GM18511 (cell line): ENCODE data around the gene RERE.
"Not testable (repeated sequence)": the region's sequence is repeated elsewhere in the genome, so short reads cannot be mapped to it uniquely, and the experiment has no call there.

Experiments used
- ATAC-seq: cut with Tn5 transposase; IDR thresholded peaks from one replicate; pipeline ENCODE4 v1.9.1; 2021; ENCODE audit warnings: mild to moderate bottlenecking, moderate library complexity; ENCODE audit not compliant: unreplicated experiment

The RERE gene

DNA sequence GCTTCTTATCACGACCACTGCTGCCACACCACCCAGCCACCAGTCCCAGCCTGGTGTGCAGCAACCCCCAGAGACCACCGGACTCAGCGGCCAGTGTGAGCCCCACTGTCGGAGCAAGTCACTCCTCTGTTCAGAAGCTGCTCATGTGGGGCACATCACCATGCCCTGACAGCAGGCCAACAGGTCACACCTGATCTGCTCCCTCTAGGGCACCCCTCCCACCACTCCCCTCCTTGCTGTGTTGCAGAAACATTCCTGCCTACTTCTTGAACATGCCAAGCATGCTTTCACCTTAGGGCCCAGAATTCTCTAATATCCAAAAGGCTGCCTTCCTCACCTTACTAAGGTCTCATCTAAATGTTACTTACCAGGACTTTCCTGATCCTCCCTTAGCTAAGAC lies 353.1 kb downstream of the RERE start:
- no peak for ATAC-seq

GRCh38 chr1:8463144-8463927 lies 354.1 kb downstream of the RERE start:
- no peak for ATAC-seq

DNA sequence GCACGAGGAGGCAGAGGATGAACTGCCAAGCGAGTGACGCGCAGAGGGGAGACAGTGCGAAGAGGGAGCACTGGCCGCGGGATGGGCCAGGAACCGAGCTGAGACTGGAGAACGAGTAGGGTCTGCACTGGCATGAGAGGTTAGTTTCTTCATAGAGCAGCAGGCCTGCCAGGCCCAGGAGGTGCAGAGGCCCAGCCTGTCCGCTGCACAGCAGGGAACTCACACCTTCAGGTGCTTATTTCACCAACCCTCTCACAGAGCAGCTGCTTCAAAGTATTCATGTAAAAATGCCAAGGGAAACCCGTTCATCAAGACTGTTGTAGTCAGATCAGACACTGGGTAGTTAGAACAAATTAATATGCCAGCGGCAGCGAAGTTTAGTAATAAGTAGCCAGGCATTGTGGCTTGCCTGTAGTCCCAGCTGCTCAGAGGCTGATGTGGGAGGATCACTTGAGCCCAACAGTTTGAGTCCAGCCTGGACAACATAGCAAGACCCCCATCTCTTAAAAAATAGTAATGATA lies 355.0 kb downstream of the RERE start:
- no peak for ATAC-seq

DNA sequence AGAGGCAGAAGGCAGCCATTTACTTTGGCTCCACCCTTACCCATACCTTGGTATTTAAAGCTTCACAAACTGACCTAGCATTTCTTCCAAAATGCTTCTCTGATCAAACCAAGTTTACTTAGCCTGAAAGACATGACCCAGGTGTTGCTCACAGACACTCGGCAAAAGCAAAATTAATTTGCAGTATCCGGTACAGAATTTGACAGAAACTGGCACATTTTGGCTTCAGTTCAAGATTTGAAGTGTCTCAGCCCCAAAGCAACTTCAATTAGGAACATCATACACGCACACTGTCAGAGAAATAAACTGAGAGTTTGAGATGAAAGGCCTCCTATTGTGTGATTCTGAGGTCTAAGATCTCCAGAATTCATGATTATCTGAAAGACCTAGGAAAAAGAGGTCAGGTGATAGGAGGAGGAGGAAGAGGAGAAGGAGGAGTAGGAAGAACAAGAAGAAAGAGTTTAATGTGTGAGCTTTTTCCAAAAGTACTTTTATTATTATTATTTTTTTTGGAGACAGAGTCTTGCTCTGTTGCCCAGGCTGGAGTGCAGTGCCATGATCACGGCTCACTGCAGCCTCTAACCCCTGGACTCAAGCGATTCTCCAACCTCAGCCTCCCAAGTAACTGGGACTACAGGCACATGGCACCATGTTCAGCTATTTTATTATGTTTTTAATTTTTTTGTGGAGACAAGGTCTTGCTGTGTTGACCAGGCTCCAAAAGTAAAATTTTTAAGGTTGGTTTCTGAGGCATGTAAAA lies 355.9 kb downstream of the RERE start:
- ATAC-seq = no peak

GRCh38 chr1:8460784-8461183 lies 356.7 kb downstream of the RERE start:
- ATAC-seq = no peak

DNA sequence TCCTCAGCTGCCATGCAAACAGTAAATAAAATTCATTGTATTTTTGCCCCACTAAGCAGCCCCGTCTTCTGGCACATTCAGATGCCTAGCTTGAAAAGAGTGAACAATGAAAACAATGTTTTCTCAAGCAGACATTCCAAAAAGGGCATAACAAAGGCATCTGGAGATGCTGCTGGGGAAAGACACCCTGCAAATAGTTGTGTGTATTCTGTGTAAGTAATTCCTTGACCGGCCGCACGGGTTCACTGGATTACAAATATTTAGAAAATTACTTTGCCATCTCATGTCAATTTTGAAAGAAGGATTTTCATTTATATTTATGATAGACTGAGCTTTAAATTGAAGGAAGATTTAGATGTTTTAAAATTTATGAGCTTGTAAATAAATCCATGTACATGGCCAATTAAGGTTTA lies 357.3 kb downstream of the RERE start:
- no peak for ATAC-seq

DNA sequence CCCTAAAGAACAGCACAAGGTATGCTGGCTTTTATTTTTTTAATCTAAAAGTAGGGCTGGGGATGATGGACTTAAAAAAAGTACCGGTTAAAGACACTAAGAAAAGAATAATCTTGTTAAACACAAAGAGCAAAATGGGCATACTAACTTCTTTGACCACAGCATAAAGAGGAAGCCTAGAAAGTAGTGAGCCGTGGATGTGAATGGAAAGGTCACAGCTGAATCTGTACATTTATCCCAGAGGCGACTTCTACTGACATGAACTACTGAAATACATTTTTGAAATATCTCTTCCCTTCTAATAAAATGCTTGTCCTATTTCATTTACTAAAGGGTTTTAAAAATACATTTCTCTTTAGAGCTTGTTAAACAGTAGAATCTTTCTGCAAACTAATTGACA lies 358.8 kb downstream of the RERE start:
- ATAC-seq = no peak

- no peak for ATAC-seq
Measured at GRCh38 chr1:8457760-8458381, 359.6 kb downstream of the RERE start.

DNA sequence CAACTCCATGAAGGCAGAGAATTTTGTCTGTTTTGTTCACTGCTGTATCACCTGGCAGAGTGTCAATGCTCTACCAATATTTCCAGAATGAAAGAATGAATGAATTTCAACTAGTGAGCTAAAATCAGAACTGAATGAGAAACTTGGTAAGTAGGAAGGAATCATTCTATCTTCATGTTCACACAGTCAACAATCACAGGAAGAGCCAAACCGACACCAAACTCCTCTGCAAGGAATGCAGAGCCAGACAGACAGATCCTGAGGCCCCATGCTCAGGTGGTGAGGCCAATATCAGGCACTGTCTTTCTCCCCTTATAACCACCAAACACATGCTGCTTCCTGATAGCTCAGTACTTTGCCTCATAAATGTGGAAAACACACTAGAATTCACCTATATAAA lies 360.4 kb downstream of the RERE start:
- ATAC-seq = no peak

- ATAC-seq = no peak
Measured at GRCh38 chr1:8456308-8456912, 361.0 kb downstream of the RERE start.

DNA sequence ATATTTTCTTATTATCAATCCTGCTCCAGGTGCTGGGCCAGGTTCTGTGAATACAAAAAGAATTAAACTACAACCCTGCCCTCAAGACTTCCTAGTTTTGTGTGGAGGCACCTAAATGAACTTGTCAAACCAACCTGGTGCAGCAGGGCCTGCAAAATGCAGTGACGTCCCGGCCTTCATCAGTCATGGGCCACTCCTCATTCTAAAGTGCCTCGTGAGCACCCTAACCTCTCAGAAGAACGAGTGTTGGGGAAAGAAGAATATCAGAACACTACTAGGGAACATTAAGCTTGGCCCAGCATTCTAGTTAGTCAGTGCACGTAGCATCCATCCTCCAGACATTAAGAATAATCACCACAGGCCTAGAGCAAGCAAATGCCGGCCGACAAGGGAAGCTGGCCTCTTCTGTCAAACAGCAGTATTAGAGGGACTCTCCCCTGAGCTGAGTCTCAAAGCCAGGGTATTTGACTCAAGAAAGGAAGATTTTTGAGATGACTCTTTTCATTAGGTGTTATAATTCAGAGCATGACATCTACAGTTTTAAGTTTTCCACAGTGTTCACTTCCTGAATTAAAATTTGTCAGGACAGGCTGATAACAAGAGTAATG lies 361.6 kb downstream of the RERE start:
- no peak for ATAC-seq

DNA sequence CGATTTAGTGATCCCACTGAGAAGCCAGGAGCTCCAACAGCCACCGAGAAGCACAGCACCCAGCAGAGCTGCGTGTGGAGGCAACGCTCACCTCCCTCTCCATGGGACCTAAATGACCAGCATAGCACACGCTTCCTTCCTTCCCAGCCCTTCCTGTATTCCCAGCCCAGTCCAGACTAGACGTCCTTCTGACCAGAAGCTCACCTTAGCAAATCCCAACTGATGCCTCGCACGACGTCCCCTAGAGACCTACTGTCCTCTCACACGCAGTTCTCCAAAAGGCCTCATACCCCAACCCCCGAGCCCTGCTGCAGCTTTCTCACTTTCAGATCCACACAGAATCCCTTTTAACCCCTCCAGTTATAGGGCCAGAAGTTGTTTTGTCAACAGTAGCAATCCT lies 367.1 kb downstream of the RERE start:
- no peak for ATAC-seq

DNA sequence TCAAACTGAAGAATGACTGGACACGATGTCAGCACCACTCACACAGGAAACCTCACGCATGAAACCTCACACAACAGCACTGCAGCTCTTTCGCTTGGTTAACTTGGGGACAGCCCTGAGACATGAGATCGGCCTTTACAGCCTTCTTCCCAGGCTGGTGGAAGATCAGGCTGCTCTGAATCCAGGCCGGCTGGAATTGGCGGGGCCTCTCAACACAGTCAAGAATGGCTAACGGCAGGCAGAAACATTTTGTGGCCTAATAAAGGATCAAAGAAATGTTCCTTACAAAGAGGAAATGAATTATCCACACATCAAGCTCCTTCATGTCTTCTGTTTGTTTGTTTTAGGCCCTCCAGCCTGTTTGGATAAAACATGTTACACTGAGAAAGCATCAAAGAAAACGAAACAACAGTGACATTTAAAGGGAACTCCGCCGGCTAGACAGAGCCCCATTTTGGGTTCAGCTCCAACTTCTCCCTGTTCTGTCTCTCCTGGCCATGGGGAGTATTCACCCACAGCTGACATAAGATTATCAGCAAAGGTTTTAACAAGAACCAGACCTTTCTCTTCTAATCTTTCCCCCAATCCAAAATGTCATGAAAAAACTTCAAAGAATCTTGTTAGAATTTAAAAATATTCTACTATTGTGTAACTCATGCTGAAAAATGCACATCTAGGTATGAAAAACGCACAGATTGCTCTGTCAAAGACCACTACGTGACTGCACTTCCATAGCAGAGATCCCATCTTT lies 368.4 kb downstream of the RERE start:
- no peak for ATAC-seq

DNA sequence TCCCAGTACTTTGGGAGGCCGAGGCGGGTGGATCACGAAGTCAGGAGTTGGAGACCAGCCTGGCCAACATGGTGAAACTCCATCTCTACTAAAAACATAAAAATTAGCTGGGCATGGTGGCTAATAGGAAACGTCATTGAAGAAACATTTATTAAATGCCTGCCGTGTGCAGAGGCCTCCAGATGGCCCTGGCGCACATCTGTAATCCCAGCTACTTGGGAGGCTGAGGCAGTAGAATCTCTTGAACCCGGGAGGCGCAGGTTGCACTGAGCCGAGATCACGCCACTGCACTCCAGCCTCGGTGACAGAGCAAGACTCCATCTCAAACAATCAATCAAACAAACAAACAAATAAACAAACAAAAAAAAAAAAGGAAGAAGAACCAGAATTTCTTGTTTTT lies 368.9 kb downstream of the RERE start:
- not testable (repeated sequence) for ATAC-seq

DNA sequence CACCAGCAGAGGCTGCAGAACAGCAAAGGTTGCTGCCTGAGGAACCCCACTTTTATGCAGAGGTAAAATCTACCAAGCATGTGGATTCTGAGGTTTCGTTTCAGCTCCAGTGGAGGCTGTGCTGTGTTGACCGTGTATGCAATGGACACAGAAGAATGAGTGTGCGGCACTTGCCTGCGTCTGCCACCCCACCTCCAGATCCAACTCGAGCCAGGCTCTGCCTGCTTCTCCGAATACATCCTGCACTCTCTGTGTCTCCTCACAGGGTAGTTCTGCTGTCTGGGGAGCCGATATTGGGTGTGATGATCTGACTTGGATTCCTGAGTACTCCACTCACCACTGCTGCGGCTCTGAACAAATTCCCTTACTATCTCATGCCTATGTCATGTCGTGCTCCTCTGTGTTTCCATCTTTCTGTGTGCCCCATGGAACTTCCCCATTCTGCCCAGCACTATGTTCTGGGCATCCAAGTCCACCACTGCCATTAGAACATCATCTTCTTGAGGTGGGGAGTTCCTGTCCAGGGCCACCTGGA lies 369.8 kb downstream of the RERE start:
- no peak for ATAC-seq

DNA sequence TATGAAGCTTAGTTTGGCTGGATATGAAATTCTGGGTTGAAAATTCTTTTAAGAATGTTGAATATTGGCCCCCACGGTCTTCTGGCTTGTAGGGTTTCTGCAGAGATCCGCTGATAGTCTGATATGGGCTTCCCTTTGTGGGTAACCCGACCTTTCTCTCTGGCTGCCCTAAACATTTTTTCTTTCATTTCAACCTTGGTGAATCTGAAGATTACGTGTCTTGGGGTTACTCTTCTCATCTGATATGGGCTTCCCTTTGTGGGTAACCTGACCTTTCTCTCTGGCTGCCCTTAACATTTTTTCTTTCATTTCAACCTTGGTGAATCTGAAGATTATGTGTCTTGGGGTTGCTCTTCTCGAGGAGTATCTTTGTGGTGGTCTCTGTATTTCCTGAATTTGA lies 371.3 kb downstream of the RERE start:
- ATAC-seq = not testable (repeated sequence)

GRCh38 chr1:8443558-8444194 lies 373.8 kb downstream of the RERE start:
- ATAC-seq = no peak

DNA sequence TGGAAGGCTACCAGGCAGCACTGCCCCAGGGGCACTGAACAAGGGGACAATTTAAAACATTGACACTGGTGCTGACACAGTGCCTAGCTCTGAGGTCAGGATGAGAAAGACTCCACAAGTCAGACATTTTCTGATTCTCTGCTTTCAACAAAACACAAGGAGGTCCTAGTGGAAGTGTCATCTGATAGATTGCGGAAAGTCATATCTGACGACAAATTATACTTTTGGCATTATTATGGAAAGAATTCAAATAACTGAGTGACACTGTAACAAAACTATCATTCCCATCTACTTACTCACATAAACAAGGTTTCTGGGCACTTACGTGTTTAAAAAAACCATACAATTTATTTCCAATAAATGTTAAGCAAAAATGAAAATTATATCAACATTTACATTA lies 376.0 kb downstream of the RERE start:
- no peak for ATAC-seq

- no peak for ATAC-seq
Measured at GRCh38 chr1:8439015-8439702, 378.3 kb downstream of the RERE start.
